Endodermal cell (in vitro differentiated cells): ENCODE measurements around the gene PPARG. TPM values are rescaled to one million over a fixed set of nuclear protein-coding genes. Genes with fewer than 3 reads are reported as not detected.
"Not testable (repeated sequence)": the region's sequence is repeated elsewhere in the genome, so short reads cannot be mapped to it uniquely, and the experiment has no call there.

Experiments used
- DNase-seq: peaks from one replicate; pipeline ENCODE4 v3.0.0-alpha.2; 2017
- H3K27ac ChIP-seq: 2 replicates; pipeline ENCODE4 v1.5.1; 2013; ENCODE audit warnings: mild to moderate bottlenecking, low read depth, low read length, moderate library complexity
- H3K27me3 ChIP-seq: 2 replicates; pipeline ENCODE4 v1.6.1; 2013; ENCODE audit warnings: mild to moderate bottlenecking, low read length, moderate library complexity; ENCODE audit not compliant: insufficient read depth, control insufficient read depth, poor library complexity, severe bottlenecking
- H3K36me3 ChIP-seq: 2 replicates; pipeline ENCODE4 v1.7.0; 2013; ENCODE audit warnings: mild to moderate bottlenecking, low read length, moderate library complexity; ENCODE audit not compliant: control insufficient read depth, insufficient read depth
- H3K4me1 ChIP-seq: one replicate; pipeline ENCODE4 v1.7.0; 2013; ENCODE audit warnings: low read length; ENCODE audit not compliant: control insufficient read depth, insufficient read depth
- H3K4me3 ChIP-seq: 2 replicates; pipeline ENCODE4 v1.5.1; 2013; ENCODE audit warnings: mild to moderate bottlenecking, low read length, moderate library complexity
- H3K9ac ChIP-seq: 2 replicates; pipeline ENCODE4 v1.6.1; 2013; ENCODE audit warnings: mild to moderate bottlenecking, low read length, moderate library complexity; ENCODE audit not compliant: poor library complexity, severe bottlenecking; ENCODE audit errors: extremely low read depth
- H3K9me3 ChIP-seq: 2 replicates; pipeline ENCODE4 v1.6.1; 2013; ENCODE audit warnings: mild to moderate bottlenecking, low read length, moderate library complexity; ENCODE audit not compliant: control insufficient read depth
- H3K27ac Mint-ChIP-seq: 2 replicates; pipeline ENCODE4 v1.8.0; 2020; ENCODE audit warnings: mixed read lengths
- H3K27me3 Mint-ChIP-seq: 2 replicates; pipeline ENCODE4 v1.8.0; 2021; ENCODE audit warnings: mild to moderate bottlenecking, mixed read lengths; ENCODE audit not compliant: insufficient read depth
- H3K36me3 Mint-ChIP-seq: 2 replicates; pipeline ENCODE4 v1.8.0; 2020; ENCODE audit warnings: low read depth, mixed read lengths
- H3K4me1 Mint-ChIP-seq: 2 replicates; pipeline ENCODE4 v1.8.0; 2020; ENCODE audit warnings: mixed read lengths
- H3K4me3 Mint-ChIP-seq: 2 replicates; pipeline ENCODE4 v1.8.0; 2020; ENCODE audit warnings: mild to moderate bottlenecking, moderate library complexity, mixed read lengths
- H3K9me3 Mint-ChIP-seq: 2 replicates; pipeline ENCODE4 v1.8.0; 2020; ENCODE audit warnings: mild to moderate bottlenecking, mixed read lengths
- WGBS, 2 experiments: methylation state at CpG; one replicate each; pipeline versions ENCODE4 v1.1.5 to v1.1.7; 2013; ENCODE audit warnings: missing lambda C conversion rate in 2 of 2, mixed read lengths in 1 of 2; ENCODE audit not compliant: insufficient coverage in 1 of 2, insufficient read length in 1 of 2; 5-methylcytosine and 5-hydroxymethylcytosine counted together
- total RNA-seq, 2 donors: library from RNA; stranded (reverse); fragmentation: NEBNext Ultra II Directional in 1 of 2; extraction: Animal tissue kit (Norgen Biotek cat#: 25700) in 1 of 2; gene quantifications; 2 replicates in 1 of 2; 3 replicates in 1 of 2; pipeline ENCODE4 v1.2.1, GENCODE V29; 2021
- TF ChIP-seq, protein P1 (sequence below): fragments of 200-600 bp; sonication (generic); conservative IDR thresholded peaks from 2 replicates; pipeline ENCODE4 v1.5.0; 2021; ENCODE audit warnings: antibody characterized with exemption, mild to moderate bottlenecking

PPARG gene
- total RNA-seq, 2 donors from 2014 or later: 3.8 to 4.5 TPM

DNA sequence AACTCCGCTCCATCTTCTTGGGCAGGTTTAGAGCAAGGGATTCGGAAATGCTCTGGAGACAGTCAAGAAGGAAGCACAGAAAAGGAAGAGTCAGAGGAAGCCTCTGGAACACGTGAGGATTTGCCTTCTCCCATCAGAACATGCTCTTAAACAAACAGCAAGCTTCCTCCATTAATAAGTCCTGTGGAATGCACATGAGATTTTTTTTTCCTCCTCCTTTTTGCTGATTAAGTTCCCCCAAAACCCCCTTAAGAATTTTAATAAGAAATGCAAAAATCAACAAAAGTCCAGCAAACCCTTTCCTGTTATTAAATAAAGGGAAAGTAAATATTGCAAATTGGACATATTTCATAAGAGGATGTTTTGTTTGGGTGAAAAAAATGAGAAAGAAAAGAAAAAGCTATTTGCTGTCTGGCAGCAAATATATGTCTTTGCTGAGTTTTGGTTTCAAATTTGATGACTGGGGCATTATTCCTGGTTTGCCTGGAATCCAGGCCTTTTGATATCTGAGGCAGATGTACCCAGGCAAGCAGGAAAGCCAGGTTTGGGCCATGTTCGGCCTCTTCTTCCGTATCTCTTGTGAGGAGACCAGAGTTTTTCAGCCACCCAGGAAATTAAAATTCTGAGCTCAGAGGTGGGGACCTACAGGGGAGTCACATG is 187.5 kb downstream of the PPARG start:
- no peaks in the 10 kb centered on the region for H3K9me3 Mint-ChIP-seq
- 90 to 93% methylated on average over 2 to 5 of the region's 5 CpGs for WGBS, 2 experiments
- peaks cover 13% of the 10 kb centered on the region for H3K27me3 ChIP-seq
- DNase-seq: no peak
- peaks cover 10% of the 10 kb centered on the region for H3K4me1 Mint-ChIP-seq
- peaks cover 13% of the 10 kb centered on the region for H3K27me3 Mint-ChIP-seq
- TF ChIP-seq, protein P1, sequence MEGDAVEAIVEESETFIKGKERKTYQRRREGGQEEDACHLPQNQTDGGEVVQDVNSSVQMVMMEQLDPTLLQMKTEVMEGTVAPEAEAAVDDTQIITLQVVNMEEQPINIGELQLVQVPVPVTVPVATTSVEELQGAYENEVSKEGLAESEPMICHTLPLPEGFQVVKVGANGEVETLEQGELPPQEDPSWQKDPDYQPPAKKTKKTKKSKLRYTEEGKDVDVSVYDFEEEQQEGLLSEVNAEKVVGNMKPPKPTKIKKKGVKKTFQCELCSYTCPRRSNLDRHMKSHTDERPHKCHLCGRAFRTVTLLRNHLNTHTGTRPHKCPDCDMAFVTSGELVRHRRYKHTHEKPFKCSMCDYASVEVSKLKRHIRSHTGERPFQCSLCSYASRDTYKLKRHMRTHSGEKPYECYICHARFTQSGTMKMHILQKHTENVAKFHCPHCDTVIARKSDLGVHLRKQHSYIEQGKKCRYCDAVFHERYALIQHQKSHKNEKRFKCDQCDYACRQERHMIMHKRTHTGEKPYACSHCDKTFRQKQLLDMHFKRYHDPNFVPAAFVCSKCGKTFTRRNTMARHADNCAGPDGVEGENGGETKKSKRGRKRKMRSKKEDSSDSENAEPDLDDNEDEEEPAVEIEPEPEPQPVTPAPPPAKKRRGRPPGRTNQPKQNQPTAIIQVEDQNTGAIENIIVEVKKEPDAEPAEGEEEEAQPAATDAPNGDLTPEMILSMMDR: no peak
- no peak overlapping the region for H3K4me3 ChIP-seq
- no peaks in the 10 kb centered on the region for H3K36me3 Mint-ChIP-seq
- no peaks in the 10 kb centered on the region for H3K9me3 ChIP-seq
- H3K27ac Mint-ChIP-seq: no peak overlapping the region
- no peak overlapping the region for H3K4me3 Mint-ChIP-seq
- no peaks in the 10 kb centered on the region for H3K4me1 ChIP-seq
- no peaks in the 10 kb centered on the region for H3K36me3 ChIP-seq
- no peak overlapping the region for H3K27ac ChIP-seq
- no peak overlapping the region for H3K9ac ChIP-seq

DNA sequence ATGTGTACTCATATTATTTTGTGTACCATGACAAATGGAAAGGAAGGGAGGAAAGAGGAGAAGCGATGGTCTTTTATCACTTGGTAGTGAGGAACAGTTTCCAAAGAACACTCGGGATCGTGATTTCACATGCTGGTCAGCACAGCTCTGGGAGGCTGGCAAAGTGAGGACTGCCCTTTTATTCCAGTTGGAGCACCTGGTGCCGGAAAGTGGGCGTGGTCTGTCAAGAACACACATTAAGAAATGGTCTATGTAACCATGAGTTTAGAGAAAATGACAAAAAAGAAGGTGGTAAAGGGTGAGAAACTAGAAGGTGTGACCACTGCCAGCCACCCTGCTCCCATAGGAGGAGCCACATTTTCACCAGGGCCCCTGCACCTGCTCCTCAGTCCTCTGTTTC is 188.4 kb downstream of the PPARG start:
- Histone ChIP-seq H3K27me3 (peaks cover 13% of the 10 kb centered on the region), H3K9me3 (no peaks in the 10 kb centered on the region), H3K9ac (no peak overlapping the region), H3K4me3 (no peak overlapping the region), H3K36me3 (no peaks in the 10 kb centered on the region), H3K27ac (no peak overlapping the region), H3K4me1 (no peaks in the 10 kb centered on the region)
- no peaks in the 10 kb centered on the region for H3K36me3 Mint-ChIP-seq
- H3K27ac Mint-ChIP-seq: no peak overlapping the region
- H3K27me3 Mint-ChIP-seq: peaks cover 12% of the 10 kb centered on the region
- H3K4me3 Mint-ChIP-seq: no peak overlapping the region
- WGBS, 2 experiments: 90 to 94% methylated on average over 5 of the region's 5 CpGs
- TF ChIP-seq, protein P1: no peak
- no peak for DNase-seq
- H3K4me1 Mint-ChIP-seq: peaks cover 8% of the 10 kb centered on the region
- H3K9me3 Mint-ChIP-seq: no peaks in the 10 kb centered on the region

DNA sequence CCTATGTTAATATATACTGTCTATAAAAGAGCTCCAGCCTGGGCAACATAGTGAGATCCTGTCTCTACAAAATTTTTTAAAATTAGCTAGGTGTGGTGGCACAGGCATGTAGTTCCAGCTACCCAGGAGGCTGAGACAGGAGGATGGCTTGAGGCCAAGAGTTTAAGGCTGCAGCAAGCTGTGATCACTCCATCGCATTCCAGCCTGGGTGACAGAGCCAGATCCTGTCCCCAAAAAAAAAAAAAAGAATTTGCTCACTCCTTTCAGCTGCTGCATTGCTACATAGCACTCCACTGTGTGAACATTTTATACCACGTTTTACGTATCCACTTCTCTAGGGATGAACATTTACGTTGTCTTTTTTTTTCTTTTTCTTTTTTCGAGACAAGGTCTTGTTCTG is 189.5 kb downstream of the PPARG start:
- Histone ChIP-seq H3K9me3 (no peaks in the 10 kb centered on the region), H3K27ac (no peak overlapping the region), H3K4me1 (no peaks in the 10 kb centered on the region), H3K36me3 (no peaks in the 10 kb centered on the region), H3K4me3 (no peak overlapping the region), H3K27me3 (peaks cover 8% of the 10 kb centered on the region), H3K9ac (no peak overlapping the region)
- Mint-ChIP-seq H3K27me3 (peaks cover 6% of the 10 kb centered on the region), H3K36me3 (no peaks in the 10 kb centered on the region), H3K4me3 (no peak overlapping the region), H3K27ac (no peak overlapping the region), H3K9me3 (no peaks in the 10 kb centered on the region), H3K4me1 (peaks cover 15% of the 10 kb centered on the region)
- TF ChIP-seq, protein P1: no peak
- no peak for DNase-seq
- 78 to 93% methylated on average over 3 to 5 of the region's 5 CpGs for WGBS, 2 experiments

DNA sequence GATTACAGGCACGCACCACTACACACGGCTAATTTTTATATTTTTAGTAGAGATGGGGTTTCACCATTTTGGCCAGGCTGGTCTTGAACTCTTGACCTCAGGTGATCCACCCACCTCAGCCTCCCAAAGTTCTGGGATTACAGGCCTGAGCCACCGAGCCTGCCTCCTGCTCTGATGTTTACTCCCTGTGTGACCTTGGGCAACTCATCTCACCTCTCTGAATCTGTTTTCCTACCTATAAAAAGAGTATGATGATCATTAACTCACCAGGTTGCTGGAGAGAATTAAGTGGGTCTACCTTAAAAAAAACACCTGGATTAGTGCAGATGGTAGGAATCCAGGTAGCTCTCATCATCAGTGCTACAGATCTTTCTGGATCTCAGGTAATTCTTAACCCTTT is 190.3 kb downstream of the PPARG start:
- H3K36me3 ChIP-seq, H3K27me3 ChIP-seq, H3K9ac ChIP-seq, DNase-seq, H3K27ac Mint-ChIP-seq, H3K27ac ChIP-seq, H3K4me1 ChIP-seq, H3K4me3 Mint-ChIP-seq, H3K27me3 Mint-ChIP-seq, H3K9me3 ChIP-seq, H3K36me3 Mint-ChIP-seq, H3K4me3 ChIP-seq, H3K9me3 Mint-ChIP-seq: not testable (repeated sequence)
- H3K4me1 Mint-ChIP-seq: peaks cover 20% of the 10 kb centered on the region
- WGBS, 2 experiments: 84% methylated on average over 1 of the region's 3 CpGs; no CpG with 5 or more reads in 1 of the 2 experiments
